ENCODE results near the gene PTGES2.
A peak's percentile ranks its signal among the peaks of the same experiment; 100 is the strongest.
"Not testable (repeated sequence)": the region's sequence is repeated elsewhere in the genome, so short reads cannot be mapped to it uniquely, and the experiment has no call there.

The PTGES2 gene

DNA sequence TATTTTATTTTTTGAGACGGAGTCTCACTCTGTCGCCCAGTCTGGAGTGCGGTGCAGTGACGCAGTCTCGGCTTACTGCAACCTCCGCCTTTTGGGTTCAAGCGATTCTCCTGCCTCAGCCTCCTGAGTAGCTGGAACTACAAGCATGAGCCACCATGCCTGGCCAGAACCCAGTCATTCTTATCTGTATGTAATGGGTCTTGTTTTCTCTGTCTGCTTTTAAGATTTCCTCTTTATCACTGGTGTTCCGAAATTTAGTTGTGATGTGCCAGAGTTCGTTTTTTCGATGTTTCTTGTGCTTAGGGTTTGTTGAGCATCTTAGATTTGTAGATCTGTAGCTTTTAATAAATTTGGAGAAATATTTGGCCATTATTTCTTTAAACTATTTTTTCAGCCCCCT lies 40.3 kb downstream of the PTGES2 start:
- DNase-seq, result no peak

DNA sequence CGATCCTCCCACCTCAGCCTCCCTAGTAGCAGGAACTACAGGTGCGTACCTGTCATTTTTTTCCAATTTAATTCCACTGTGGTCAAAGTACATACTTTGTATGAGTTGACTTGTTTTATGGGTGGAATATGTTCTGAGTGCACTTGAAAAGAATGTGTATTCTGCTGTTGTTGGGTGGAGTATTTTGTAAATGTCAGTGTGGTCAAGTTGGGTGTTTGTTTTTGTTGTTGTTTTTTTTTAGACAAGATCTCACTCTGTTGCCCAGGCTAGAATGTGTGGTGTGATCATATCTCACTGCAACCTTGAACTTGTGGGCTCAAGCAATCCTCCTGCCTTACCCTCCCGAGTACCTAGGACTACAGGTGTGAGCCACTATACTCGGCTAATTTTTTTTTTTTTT lies 41.6 kb downstream of the PTGES2 start:
- no peak for DNase-seq

DNA sequence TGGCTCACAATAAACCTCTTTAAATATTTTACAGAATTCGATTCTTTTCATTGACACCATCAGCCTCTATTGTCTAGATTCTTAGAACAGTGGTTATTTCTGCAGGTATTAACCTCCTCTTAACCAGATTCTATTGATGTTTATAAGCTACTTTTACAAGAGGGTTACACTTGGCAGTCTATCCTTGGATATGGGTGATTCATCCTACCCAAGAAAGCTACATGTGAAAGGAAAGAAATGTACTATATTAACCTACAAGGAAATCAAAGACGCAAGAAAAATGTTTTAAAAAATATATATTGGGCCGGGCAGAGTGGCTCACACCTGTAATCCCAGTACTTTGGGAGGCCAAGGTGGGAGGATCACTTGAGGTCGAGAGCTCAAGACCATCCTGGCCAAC lies 42.8 kb downstream of the PTGES2 start:
- no peak for DNase-seq

DNA sequence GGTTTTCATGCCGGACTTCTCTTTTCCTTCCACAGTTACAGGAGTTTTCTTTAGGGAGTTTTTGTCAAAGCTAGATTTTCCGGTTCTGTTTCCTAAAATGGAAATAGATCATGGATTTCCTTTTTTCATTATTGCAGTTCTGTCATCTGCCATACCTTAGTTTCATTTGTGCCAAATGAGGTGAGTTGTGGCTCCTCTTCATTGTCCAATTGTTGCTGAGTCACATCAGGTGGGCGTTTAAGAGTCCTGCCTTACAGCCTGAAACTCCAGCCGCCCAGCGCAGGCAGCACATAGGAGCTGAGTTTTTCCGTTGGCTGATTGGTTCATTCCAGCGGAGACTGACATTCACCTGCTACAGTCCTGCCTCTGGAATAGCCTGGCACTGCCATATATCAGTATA lies 45.4 kb downstream of the PTGES2 start:
- DNase-seq, result no peak

DNA sequence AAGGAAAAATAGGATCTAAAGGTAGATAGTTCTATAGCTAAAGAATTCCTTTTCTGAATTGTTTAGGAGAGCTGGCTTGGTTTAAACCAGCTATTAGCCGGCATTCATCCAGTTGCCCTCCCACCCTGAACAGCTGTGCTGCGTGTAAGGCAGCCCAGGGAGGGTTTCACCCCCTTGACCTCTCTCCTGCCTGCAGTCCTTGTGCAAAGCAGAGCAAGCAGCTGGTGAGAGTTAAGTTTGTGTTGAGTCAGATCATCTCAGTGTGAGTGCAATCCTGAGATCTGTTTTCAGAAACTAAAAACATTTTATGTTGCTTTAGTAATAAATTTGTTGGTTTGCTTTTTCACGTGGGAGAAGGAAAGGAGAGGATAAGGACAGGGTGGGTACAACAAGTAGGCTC lies 46.5 kb downstream of the PTGES2 start:
- no peak for DNase-seq

DNA sequence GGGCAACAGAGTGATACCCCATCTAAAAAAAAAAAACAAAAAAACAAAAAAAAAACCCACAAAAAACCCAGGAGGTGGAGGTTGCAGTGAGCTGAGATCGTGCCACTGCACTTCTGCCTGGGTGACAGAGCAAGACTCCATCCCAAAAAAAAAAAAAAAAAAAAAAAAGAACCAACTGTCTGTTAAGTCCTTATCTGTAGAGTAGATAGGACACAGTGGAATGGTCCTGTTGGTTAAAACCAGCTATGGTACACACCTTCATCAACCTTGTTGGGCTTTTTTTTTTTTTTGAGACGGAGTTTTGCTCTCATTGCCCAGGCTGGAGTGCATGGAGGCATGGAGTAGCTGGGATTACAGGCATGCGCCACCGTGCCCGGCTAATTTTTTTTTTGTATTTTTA lies 47.3 kb downstream of the PTGES2 start:
- no peak for DNase-seq

DNA sequence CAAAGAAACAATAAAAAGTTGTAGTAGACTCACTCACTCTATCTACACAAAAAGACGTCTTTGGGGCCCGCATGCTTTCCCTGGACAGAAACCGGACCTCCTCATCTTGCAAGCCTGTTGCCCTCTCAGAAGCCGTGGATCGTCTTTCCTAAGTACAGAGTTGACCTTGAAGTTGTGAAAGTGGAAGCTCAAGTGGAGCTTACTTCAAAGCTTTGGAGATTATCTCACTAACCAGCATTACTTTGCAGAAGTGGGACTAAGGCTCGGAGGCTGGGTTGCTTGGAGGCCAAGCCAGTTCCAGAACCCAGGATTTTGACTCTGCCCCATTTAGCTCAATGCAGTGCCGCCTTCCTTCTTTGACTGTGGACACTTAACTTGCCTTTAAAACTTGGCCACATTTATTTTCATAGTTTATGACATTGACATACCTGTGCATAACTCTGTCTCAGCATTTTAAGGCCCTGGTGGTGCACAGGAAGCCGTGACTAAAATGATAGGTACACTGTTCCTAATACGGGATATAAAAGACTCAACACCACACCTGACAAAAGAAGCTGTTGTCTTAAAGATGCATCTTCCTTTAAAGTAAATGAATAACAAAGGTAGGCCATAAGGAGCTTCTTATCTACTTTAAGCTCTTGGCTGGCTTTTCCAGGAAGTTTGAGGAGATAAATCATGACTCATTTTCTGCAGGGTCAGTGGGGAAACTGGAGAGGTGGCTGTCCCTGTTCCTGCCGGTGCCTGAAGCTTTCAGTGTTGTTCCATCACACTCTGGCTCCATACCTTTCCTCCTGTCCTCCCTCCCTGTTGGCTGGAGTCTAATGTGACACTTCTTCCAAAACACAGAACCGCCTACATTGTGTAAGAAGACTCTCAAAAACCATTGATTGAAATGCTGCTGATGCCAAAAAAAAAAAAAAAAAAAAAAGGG lies 48.8 kb downstream of the PTGES2 start:
- DNase-seq, result no peak

DNA sequence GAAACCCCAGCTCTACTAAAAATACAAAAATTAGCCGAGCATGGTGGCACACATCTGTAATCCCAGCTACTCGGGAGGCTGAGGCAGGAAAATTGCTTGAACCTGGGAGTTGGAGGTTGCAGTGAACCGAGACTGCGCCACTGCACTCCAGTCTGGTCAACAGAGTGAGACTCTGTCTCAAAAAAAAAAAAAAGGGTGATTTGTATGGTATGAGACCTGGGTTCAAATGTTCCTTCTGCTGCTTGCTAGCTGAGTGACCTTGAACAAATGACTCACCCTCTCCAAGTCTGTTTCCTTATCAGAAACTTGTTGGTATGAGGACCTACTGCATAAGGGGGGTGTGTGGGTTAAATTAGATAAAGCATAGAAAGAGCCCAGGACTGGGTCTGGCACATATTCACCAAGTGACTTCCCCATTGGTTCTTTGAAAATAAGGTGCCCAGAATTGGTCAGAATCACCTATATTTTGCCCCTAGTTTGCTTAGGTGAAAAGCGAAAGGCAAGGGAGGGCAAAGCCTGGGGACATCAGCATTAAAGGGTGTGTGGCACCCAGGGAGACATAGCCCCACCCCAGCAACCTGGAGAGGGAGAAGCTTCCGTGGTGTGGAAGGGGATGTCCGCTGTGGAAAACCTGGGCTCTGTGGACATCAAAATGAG lies 49.6 kb downstream of the PTGES2 start:
- DNase-seq, result no peak

DNA sequence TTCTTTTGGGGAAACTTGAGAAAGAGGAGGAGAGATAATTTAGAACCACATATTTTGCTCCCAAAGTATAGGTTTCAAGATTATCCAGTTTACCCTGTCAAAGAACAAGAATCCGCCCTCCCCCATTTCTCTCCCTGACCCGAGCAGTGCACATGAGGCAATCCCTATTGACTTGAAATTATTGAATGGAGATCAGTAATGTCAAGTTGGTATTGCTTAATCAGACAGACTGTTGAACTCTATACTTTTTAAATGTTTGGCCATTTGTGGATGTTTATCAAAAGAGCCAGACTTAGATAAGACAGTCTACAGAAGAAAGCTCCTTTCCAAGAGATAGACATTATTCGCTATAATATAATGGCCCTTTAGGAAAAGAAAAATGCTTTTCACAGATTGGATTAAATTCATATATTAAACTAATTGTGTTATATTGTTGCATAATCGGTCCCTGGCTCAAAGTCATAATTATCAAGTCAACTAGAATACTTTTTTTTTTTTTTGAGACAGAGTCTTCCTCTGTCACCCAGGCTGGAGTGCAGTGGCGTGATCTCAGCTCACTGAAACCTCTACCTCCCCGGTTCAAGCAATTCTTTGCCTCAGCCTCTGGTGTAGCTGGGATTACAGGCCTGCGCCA lies 54.2 kb downstream of the PTGES2 start:
- DNase-seq, result no peak

DNA sequence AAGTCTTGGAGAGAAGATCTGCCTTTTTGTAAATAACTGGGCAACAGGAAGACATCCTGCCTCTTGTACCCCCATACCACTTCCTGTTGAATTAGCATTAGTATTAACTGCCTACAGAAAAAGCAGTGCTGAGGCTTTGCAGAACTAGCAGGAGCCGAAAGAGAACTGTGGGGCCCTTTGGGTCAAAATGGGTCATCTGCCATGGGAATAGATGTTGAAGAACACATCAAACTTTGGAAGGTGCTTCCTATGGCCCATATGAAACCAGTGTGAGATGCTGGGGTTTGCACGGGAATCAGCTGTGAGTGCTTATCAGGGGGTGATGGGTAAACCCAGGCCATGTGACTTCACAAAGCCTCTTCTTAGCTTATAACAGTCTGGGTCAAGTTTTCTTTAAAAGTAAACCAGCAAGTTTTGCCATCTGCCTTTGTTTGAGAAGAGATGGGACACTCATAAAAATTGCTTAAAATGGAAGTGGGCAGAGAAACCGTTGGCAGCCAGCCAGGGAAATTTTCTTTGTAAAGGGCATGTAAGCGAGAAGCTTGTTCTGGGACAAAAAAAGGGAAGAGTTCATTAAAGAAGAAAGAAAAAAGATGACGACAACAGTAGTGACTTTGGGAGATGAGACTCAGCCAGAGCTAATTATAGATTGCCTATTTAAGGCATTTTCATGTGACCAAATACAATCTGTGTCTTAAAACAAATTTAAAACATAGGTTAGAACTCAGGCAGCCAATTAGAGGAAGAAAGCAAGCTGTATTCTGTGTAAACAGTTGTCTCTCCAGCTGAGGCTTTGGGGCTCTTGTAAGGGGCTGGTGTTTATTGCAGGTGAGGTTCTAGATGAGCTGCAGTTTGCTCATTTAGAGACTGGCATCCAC lies 55.1 kb downstream of the PTGES2 start:
- DNase-seq, result peak; percentile 43 to 50

DNA sequence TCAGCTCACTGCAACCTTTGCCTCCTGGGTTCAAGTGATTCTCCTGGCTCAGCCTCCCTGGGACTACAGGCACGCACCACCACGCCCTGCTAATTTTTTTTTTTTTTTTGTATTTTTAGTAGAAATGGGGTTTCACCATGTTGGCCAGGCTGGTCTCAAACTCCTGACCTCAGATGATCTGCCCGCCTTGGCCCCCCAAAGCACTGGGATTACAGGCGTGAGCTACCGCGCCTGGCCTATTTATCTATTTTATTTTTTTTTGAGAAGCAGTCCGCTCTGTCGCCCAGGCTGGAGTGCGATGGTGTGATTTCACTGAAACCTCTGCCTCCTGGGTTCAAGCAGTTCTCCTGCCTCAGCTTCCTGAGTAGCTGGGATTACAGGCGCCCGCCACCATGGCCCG lies 56.1 kb downstream of the PTGES2 start:
- not testable (repeated sequence) for DNase-seq

DNA sequence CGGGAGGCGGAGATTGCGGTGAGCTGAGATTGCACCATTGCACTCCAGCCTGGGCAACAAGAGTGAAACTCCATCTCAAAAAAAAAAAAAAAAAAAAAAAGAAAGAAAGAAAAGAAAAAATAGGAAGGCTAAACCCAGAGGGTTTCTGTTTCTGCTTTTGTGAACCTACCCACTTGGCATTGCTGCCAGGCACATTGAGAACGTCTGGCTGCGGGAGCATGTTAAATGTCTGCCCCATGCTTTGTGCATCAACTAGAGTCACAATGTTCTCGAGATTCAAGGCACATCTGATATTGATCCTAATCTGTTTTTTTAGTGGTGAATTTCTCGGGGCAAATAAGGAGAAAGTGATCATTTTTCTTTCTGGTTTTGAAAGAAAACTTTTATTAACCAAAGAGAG lies 56.7 kb downstream of the PTGES2 start:
- no peak for DNase-seq

Measured in activated CD4-positive, alpha-beta T cell treated with anti-CD3 and anti-CD28 coated beads, Interleukin-2, amount 50 U/mL, for 4 hours (primary cell).